Epithelial cell of esophagus (primary cell): ENCODE results near the gene FTO.

ENCODE experiments used
- DNase-seq: peaks from one replicate; pipeline ENCODE4 v3.0.0; 2010; ENCODE audit warnings: low read depth
- H3K4me3 ChIP-seq: 2 replicates; pipeline ENCODE4 v1.5.1; 2011; ENCODE audit warnings: mild to moderate bottlenecking, low read length, control low read depth
- TF ChIP-seq, protein P1 (sequence below): IDR thresholded peaks from 2 replicates; pipeline ENCODE4 v1.5.1; 2011; ENCODE audit warnings: low read depth, mild to moderate bottlenecking, low read length, control low read depth, inconsistent platforms; ENCODE audit not compliant: insufficient read depth; ENCODE audit errors: missing control alignments

The FTO gene

GRCh38 chr16:54121539-54122295 lies 417.8 kb downstream of the FTO start:
- DNase-seq, result no peak
- no peak overlapping the region for H3K4me3 ChIP-seq
- TF ChIP-seq, protein P1, sequence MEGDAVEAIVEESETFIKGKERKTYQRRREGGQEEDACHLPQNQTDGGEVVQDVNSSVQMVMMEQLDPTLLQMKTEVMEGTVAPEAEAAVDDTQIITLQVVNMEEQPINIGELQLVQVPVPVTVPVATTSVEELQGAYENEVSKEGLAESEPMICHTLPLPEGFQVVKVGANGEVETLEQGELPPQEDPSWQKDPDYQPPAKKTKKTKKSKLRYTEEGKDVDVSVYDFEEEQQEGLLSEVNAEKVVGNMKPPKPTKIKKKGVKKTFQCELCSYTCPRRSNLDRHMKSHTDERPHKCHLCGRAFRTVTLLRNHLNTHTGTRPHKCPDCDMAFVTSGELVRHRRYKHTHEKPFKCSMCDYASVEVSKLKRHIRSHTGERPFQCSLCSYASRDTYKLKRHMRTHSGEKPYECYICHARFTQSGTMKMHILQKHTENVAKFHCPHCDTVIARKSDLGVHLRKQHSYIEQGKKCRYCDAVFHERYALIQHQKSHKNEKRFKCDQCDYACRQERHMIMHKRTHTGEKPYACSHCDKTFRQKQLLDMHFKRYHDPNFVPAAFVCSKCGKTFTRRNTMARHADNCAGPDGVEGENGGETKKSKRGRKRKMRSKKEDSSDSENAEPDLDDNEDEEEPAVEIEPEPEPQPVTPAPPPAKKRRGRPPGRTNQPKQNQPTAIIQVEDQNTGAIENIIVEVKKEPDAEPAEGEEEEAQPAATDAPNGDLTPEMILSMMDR, result no peak

- DNase-seq, result no peak
- H3K4me3 ChIP-seq, result no peak overlapping the region
- TF ChIP-seq, protein P1, result no peak
These were observed 419.8 kb downstream of the FTO start for GRCh38 chr16:54123766-54124165.

DNA sequence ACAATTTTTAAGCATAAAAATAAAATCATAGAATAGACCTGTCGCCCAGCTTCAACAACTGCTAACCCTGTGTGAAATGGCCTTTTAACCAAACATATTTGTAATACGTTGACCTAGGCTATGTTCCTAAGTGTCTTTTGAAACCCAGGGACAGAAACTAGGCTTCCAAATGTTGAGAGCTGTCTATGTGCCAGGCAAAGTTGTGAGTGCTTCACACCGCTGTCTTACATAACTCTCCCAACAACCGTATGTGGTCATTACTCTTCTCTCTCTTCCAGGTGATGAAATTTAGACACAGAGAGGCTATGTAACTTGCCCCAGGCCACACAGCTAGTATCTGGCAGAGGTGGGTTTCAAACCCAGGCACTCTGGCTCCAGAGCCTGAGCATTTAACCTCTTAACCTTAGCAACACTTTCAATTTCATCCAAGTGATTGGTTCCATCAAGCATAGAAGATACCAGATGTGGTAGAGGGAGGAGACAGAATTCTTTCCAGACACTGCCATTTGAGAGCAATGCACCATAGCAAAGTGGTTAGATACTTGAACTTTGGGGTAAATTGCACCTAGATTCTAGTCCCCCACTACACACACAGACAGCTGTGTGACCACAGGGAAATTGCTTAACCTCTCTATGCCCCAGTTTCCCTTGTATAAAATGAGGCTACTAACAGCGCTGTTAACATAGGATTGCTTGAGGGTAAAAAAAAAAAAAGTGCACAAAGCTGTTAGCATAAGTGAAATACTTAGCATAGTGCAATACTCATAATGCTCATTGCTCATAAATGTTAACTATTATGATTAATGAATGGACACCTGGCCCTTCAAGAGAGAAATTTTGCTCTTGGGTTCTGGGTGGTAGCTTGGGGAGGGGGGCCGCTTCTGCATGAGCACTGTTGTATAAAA lies 422.0 kb downstream of the FTO start:
- no peak overlapping the region for H3K4me3 ChIP-seq
- DNase-seq, result no peak
- TF ChIP-seq, protein P1, result no peak

- TF ChIP-seq, protein P1, result no peak
- DNase-seq, result no peak
These were observed 423.0 kb downstream of the FTO start for GRCh38 chr16:54126907-54127306.

GRCh38 chr16:54128629-54129234 lies 424.8 kb downstream of the FTO start:
- H3K4me3 ChIP-seq, result no peak overlapping the region
- no peak for DNase-seq
- TF ChIP-seq, protein P1, result no peak

More at GRCh38 chr16:54126907-54127306, 423.0 kb downstream of the FTO start:
- no peak overlapping the region for H3K4me3 ChIP-seq

GRCh38 chr16:54129810-54130209 lies 425.9 kb downstream of the FTO start:
- TF ChIP-seq, protein P1, result no peak
- no peak overlapping the region for H3K4me3 ChIP-seq
- no peak for DNase-seq
